GM10266 (cell line): Measurements from ENCODE around the gene KPNA6.
"Not testable (repeated sequence)": the region's sequence is repeated elsewhere in the genome, so short reads cannot be mapped to it uniquely, and the experiment has no call there.

Experiments used
- DNase-seq: peaks from one replicate; pipeline ENCODE4 v3.0.0; 2012; ENCODE audit errors: extremely low spot score
- TF ChIP-seq, protein P1 (sequence below): IDR thresholded peaks from 2 replicates; pipeline ENCODE4 v1.5.1; 2012; ENCODE audit warnings: mild to moderate bottlenecking, low read depth; ENCODE audit not compliant: control insufficient read depth, insufficient read depth; ENCODE audit errors: missing control alignments

The KPNA6 gene

DNA sequence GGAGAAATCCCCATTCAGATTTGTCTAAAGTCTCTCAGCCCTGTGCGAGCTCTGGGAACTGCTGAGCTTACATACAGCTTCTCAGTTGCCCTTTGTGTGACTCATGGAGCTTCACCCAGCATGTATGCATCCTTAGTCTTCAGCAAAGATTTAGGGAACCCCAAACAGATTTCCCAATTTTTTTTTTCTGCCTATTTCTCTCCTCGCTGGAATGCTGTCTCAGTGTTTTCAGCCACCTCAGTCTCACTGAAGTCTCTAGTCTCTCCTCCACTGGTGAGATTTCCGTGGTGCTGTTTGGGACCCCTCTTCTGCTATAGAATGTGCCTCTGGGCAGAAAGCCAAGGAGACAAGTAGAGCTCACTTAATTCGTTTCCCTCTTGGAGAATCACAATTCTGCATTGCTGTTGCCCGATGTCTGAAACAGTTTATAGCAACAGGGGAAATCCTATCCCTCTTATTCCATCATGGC, 43.5 kb downstream of the KPNA6 start:
- TF ChIP-seq, protein P1, sequence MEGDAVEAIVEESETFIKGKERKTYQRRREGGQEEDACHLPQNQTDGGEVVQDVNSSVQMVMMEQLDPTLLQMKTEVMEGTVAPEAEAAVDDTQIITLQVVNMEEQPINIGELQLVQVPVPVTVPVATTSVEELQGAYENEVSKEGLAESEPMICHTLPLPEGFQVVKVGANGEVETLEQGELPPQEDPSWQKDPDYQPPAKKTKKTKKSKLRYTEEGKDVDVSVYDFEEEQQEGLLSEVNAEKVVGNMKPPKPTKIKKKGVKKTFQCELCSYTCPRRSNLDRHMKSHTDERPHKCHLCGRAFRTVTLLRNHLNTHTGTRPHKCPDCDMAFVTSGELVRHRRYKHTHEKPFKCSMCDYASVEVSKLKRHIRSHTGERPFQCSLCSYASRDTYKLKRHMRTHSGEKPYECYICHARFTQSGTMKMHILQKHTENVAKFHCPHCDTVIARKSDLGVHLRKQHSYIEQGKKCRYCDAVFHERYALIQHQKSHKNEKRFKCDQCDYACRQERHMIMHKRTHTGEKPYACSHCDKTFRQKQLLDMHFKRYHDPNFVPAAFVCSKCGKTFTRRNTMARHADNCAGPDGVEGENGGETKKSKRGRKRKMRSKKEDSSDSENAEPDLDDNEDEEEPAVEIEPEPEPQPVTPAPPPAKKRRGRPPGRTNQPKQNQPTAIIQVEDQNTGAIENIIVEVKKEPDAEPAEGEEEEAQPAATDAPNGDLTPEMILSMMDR = no peak
- no peak for DNase-seq

GRCh38 chr1:32159189-32159588, 51.3 kb downstream of the KPNA6 start:
- peak; percentile 36 for DNase-seq
- TF ChIP-seq, protein P1 = no peak

- TF ChIP-seq, protein P1 = no peak
These were observed 55.5 kb downstream of the KPNA6 start for GRCh38 chr1:32163405-32163804.

GRCh38 chr1:32165633-32166032, 57.8 kb downstream of the KPNA6 start:
- DNase-seq = not testable (repeated sequence)

More at GRCh38 chr1:32163405-32163804, 55.5 kb downstream of the KPNA6 start:
- DNase-seq = no peak

DNA sequence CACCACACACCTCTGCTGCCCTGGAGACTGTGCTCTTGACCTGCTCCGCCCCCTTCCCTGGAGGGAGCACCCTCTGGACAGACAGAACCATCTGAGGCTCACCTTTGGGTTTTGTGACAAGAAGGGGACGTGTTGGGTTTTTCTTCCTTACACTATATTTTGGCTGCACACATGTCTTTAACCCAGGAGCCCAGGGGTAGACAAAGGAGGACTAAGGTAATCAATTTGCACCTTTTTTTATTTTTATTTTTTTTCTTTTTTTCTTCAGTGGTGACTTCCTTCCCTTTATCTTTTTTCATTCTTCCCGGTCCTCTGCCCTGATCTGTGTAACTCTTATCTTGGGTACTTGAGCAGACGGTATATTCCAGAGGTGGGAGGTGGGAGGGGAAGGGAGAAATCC, 63.1 kb downstream of the KPNA6 start:
- no peak for DNase-seq
- TF ChIP-seq, protein P1 = no peak

DNA sequence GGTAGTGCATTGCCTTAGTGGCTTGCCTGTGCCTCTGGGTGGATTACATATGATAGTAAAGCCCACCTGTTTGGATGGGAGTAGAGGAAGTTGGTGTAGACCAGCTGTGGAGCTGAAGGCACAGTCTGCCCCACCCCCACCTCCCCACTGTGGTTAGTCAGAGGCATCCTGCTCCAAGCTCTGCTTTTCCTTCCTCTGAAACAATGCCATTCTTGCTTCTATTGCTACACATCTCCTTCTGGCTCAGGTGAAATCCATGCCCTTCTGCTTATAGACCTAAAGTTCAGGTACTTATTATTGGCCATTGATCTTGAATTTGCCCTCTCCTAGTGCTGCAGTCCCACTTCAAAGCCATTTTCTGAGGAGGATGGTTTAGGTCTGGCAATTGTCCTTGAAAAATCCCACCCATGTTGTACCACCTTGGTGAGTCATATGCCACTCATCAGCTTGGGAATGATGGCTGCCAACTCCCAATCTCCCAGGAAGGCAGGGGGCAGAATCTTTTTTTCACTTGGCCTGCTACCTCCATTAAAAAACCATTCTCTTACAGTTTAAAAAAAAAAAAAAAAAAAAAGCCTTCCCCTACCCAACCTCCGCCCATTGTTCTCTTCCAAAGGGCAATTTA, 64.9 kb downstream of the KPNA6 start:
- TF ChIP-seq, protein P1 = no peak
- DNase-seq = no peak

DNA sequence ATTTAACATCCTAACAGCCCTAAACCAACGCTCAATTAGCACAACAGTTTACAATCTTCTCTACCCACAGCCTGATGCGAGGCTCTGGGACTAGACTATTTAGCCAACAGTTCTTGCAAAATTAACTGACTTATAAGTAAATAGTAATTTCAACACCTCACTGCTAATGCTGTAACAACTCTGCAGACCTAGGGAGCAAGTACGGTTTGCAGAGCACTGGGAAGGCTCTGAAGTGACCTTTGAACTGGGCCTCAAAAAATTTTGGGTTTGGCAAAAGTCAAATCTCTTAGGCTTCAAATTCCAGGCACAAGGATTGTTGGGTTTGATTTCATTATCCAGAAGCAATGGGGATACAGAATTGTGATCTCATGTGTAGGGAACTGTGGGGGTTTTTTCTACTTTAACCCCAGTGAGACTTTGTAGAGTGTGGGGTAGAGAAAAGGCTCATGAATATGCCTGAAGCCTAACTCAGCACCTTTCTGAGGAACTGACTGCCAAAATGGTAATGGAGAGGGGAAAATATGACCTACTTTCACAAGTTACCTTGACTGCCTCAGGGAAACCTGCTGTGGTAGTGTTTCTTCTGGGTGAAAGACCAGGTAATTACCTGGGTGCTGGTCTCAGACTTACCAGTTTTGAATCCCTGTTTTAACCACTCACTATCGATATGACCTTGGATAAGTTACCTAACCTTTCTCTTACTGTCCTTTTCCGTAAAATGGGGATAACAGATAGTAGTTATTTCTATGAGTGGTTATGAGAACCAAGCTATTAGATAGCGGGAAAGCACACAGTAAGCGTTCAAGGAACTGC, 70.7 kb downstream of the KPNA6 start:
- no peak for DNase-seq
- TF ChIP-seq, protein P1 = no peak

GRCh38 chr1:32179193-32179442, 71.3 kb downstream of the KPNA6 start:
- TF ChIP-seq, protein P1 = no peak
- no peak for DNase-seq
